ENCODE data around the gene POTEI.
"Not testable (repeated sequence)": the region's sequence is repeated elsewhere in the genome, so short reads cannot be mapped to it uniquely, and the experiment has no call there.

DNA sequence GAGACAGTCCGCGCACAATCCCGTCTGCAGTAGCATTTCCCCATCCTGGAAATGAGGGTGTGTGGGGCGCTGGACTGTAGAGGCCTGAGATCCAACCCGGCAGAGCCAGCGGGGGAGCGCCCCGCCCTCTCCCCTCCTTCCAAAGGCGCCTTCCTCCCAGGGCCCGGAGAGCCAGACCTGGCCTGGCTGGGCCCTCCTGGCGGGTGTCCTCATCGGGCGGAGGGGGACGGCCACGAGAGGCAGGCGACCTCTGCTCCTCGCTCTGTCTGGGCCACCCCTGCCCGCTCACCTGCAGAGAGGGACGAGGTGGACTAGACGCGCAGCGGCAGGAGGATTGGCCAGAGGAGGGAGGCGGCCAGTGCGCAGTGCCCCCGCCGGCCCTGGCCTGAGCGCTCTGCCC, 40.3 kb upstream of the POTEI start:
- TF ChIP-seq TP53 (CRISPR knock-in tag; IDR thresholded peaks at IDR 0.05); ESRRA (IDR thresholded peaks at IDR 0.05; ENCODE audit: borderline replicate concordance, low read length); SREBF2 (IDR thresholded peaks at IDR 0.05); NFE2L2 (conservative IDR thresholded peaks at IDR 0.05; ENCODE audit: low read length); SMC3 (IDR thresholded peaks at IDR 0.05); RNF2 (IDR thresholded peaks at IDR 0.05; ENCODE audit: borderline replicate concordance, low read depth): not testable (repeated sequence)
- TF ChIP-seq, protein P1, sequence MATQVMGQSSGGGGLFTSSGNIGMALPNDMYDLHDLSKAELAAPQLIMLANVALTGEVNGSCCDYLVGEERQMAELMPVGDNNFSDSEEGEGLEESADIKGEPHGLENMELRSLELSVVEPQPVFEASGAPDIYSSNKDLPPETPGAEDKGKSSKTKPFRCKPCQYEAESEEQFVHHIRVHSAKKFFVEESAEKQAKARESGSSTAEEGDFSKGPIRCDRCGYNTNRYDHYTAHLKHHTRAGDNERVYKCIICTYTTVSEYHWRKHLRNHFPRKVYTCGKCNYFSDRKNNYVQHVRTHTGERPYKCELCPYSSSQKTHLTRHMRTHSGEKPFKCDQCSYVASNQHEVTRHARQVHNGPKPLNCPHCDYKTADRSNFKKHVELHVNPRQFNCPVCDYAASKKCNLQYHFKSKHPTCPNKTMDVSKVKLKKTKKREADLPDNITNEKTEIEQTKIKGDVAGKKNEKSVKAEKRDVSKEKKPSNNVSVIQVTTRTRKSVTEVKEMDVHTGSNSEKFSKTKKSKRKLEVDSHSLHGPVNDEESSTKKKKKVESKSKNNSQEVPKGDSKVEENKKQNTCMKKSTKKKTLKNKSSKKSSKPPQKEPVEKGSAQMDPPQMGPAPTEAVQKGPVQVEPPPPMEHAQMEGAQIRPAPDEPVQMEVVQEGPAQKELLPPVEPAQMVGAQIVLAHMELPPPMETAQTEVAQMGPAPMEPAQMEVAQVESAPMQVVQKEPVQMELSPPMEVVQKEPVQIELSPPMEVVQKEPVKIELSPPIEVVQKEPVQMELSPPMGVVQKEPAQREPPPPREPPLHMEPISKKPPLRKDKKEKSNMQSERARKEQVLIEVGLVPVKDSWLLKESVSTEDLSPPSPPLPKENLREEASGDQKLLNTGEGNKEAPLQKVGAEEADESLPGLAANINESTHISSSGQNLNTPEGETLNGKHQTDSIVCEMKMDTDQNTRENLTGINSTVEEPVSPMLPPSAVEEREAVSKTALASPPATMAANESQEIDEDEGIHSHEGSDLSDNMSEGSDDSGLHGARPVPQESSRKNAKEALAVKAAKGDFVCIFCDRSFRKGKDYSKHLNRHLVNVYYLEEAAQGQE (IDR thresholded peaks at IDR 0.05), result not testable (repeated sequence)
- TF ChIP-seq, protein P2, sequence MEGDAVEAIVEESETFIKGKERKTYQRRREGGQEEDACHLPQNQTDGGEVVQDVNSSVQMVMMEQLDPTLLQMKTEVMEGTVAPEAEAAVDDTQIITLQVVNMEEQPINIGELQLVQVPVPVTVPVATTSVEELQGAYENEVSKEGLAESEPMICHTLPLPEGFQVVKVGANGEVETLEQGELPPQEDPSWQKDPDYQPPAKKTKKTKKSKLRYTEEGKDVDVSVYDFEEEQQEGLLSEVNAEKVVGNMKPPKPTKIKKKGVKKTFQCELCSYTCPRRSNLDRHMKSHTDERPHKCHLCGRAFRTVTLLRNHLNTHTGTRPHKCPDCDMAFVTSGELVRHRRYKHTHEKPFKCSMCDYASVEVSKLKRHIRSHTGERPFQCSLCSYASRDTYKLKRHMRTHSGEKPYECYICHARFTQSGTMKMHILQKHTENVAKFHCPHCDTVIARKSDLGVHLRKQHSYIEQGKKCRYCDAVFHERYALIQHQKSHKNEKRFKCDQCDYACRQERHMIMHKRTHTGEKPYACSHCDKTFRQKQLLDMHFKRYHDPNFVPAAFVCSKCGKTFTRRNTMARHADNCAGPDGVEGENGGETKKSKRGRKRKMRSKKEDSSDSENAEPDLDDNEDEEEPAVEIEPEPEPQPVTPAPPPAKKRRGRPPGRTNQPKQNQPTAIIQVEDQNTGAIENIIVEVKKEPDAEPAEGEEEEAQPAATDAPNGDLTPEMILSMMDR (IDR thresholded peaks at IDR 0.05), result not testable (repeated sequence)
